Right lobe of liver (tissue), 6 donors: Measurements from ENCODE around the gene THADA. TPM values are rescaled to one million over a fixed set of nuclear protein-coding genes. Genes with fewer than 3 reads are reported as not detected.

Source experiments
- ATAC-seq, 4 donors: fragments of 200-7000 bp; cut with Tn5 transposase; one replicate each; pipeline ENCODE4 v1.9.1; 2020; ENCODE audit warnings: mild to moderate bottlenecking in 4 of 4, moderate library complexity in 4 of 4
- DNase-seq, 3 donors: peaks; one replicate each; pipeline ENCODE4 v3.0.0-alpha.2; 2020
- H3K27ac ChIP-seq, 3 donors: fragments of 200-600 bp; one replicate each; pipeline ENCODE4 v1.8.0; 2022
- H3K27me3 ChIP-seq, 2 donors: fragments of 200-600 bp; one replicate each; pipeline ENCODE4 v1.8.0; 2022
- H3K36me3 ChIP-seq, 4 donors: fragments of 200-600 bp; sonication (generic) in 1 of 4; one replicate each; pipeline versions ENCODE4 v1.5.1 to v1.8.0; 2017 to 2022; ENCODE audit warnings: control low read depth in 1 of 4
- H3K4me1 ChIP-seq, 4 donors: fragments of 200-600 bp; sonication (generic) in 1 of 4; one replicate each; pipeline versions ENCODE4 v1.5.1 to v1.8.0; 2017 to 2022; ENCODE audit warnings: control low read depth in 1 of 4
- H3K4me3 ChIP-seq, 3 donors: fragments of 200-600 bp; one replicate each; pipeline ENCODE4 v1.8.0; 2022
- H3K9me3 ChIP-seq, 4 donors: fragments of 200-600 bp; sonication (generic) in 1 of 4; one replicate each; pipeline versions ENCODE4 v1.5.1 to v1.8.0; 2017 to 2022; ENCODE audit warnings: control low read depth in 1 of 4
- POLR2A ChIP-seq: fragments of 450-650 bp; IDR thresholded peaks from one replicate; pipeline ENCODE4 v1.6.1; 2017; ENCODE audit warnings: antibody characterized with exemption, mild to moderate bottlenecking
- WGBS: methylation state at CpG from one replicate; pipeline ENCODE4 v1.1.6; 2018; ENCODE audit warnings: low coverage, low lambda C conversion rate; ENCODE audit not compliant: insufficient coverage; ENCODE audit errors: missing lambda C conversion rate; 5-methylcytosine and 5-hydroxymethylcytosine counted together
- intact Hi-C, 2 donors: fragments of 100-400 bp; cut with DNase I; formaldehyde crosslinking; loops; one replicate each; pipeline versions ENCODE4 v1.11.2 to v1.14.1; 2022
- total RNA-seq, 6 experiments: library from RNA; depleted of rRNA in 2 of 6; stranded (reverse); fragments of >200 nt in 2 of 6; fragmentation: NEBNext Ultra II Directional in 3 of 6; extraction: Animal tissue kit (Norgen Biotek cat#: 25700) in 3 of 6; gene quantifications; one replicate each; pipeline versions ENCODE4 v1.1.0 to v1.2.4, GENCODE V29; 2016 to 2023
- TF ChIP-seq, protein P1 (sequence below), 4 donors: fragments of 200-600 bp in 3 of 4; fragments of 450-650 bp in 1 of 4; IDR thresholded peaks; one replicate each; pipeline versions ENCODE4 v1.5.1 to v1.8.0; 2016 to 2022; ENCODE audit warnings: antibody characterized with exemption in 4 of 4, mild to moderate bottlenecking in 2 of 4
- donor health status: DM: no; HTN: yes; CAD: no.
- donor health status: DM: no; HTN: no; CAD: no.
- donor health status: DM: no; HTN: no; CAD: no.
- donor health status: DM: no; HTN: yes; CAD: no.
- donor health status: DM: no; HTN: yes; CAD: no.

Gene THADA
- total RNA-seq, 6 experiments from 2014 or later: 12.2 to 21.6 (median 14.0) TPM

DNA sequence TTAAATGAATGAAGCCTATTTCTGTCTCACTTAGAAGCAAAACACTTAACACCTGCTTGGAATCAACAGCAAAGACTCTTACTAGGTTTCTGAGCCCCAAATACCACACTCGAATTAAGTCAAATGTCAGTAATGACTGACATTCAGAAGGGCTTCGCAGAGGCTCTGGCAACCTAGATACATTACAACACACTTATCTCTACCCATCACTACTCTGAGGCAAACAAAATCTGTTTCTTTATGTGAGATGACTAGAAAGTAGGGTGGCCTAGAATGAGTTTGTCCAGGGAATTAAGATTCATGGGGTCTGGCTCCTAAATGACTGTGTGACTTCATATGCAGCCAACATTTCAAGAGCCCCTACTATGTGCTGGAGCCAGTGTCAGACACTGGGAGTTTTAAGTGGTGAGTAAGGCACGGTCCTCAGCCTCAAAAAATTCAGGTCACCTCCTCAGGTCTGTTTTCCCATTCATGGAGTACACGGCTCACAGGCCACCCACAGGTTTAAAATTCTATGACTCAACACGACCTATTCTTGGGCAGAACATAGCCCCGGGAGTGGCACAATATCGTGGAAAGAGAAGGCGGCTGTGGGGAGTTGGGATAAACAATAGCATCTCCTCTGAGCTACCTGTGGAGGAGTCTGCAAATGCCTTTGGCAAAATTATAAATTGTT, 219.2 kb downstream of the THADA start:
- peaks cover 0 to 52% (median 12%) of the 10 kb centered on the region in 4 donors for H3K4me1 ChIP-seq
- no peaks in the 10 kb centered on the region for H3K27me3 ChIP-seq
- no peak for DNase-seq
- peak overlapping the region in 2 of 3 donors; percentile 65 to 69 for H3K27ac ChIP-seq
- intact Hi-C loops: no loop called here
- no peaks in the 10 kb centered on the region for H3K36me3 ChIP-seq
- WGBS: 69% methylated on average over 6 of the region's 8 CpGs
- H3K9me3 ChIP-seq: no peaks in the 10 kb centered on the region
- TF ChIP-seq POLR2A: no peak
- TF ChIP-seq, protein P1, sequence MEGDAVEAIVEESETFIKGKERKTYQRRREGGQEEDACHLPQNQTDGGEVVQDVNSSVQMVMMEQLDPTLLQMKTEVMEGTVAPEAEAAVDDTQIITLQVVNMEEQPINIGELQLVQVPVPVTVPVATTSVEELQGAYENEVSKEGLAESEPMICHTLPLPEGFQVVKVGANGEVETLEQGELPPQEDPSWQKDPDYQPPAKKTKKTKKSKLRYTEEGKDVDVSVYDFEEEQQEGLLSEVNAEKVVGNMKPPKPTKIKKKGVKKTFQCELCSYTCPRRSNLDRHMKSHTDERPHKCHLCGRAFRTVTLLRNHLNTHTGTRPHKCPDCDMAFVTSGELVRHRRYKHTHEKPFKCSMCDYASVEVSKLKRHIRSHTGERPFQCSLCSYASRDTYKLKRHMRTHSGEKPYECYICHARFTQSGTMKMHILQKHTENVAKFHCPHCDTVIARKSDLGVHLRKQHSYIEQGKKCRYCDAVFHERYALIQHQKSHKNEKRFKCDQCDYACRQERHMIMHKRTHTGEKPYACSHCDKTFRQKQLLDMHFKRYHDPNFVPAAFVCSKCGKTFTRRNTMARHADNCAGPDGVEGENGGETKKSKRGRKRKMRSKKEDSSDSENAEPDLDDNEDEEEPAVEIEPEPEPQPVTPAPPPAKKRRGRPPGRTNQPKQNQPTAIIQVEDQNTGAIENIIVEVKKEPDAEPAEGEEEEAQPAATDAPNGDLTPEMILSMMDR (IDR thresholded peaks at IDR 0.05): no peak
- H3K4me3 ChIP-seq: no peak overlapping the region
- ATAC-seq: peak; percentile 66 to 72 (median 68)

DNA sequence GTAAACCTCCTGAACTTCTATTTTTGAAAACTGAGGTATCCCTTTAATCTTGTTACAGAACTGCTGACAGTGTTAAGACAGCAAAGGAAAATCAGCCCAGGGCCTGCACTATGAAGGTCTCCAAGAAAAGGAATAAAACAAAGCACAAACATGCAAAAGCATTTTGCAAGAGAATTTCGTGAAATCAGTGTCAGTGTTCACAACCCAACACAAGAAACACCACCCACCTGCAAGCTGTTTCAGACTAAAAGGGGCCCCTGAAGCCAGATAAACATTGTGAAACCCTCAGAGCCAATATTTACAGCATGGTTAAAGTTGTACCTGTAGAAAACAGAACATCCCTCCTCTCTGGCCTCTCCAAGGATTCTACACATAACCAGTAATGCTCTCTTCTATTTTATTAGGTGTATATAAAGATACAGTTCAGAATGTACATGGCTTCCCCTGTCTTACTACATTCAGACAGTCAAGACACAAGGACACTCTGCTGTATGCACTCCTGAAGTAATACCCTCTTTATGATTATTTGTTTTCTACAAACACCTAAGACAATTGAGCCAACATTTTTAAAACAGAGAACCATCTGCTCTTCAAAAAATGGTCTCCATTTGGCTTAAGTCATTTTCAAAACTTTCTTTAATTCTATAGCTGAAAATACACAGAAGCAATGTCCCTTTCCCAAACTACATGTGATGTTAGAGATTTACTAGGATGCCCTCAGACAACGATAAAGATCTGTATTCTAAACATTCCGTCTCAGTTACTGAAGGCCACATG, 219.9 kb downstream of the THADA start:
- Histone ChIP-seq H3K36me3 (no peaks in the 10 kb centered on the region), H3K27me3 (no peaks in the 10 kb centered on the region), H3K4me1 (peaks cover 0 to 59% (median 15%) of the 10 kb centered on the region in 4 donors), H3K4me3 (no peak overlapping the region), H3K9me3 (no peaks in the 10 kb centered on the region), H3K27ac (peak overlapping the region in 2 of 3 donors; percentile 65 to 69)
- DNase-seq: peak in 1 of 3 donors; percentile 67
- ATAC-seq: peak; percentile 87 to 95 (median 92)
- WGBS: 26% methylated on average over 3 of the region's 3 CpGs
- intact Hi-C loops: no loop called here
- no peak for TF ChIP-seq POLR2A
- TF ChIP-seq, protein P1 (IDR thresholded peaks at IDR 0.05): no peak

- 83% methylated on average over 8 of the region's 8 CpGs for WGBS
- TF ChIP-seq, protein P1 (IDR thresholded peaks at IDR 0.05): no peak
- H3K36me3 ChIP-seq: no peaks in the 10 kb centered on the region
- ATAC-seq (peak in 2 of 4 donors; percentile 34), DNase-seq (peak in 2 of 3 donors; percentile 28 to 52)
- H3K27ac ChIP-seq: peak overlapping the region in 2 of 3 donors; percentile 3 to 41
- intact Hi-C loops: no loop called here
- H3K27me3 ChIP-seq: no peaks in the 10 kb centered on the region
- peaks cover 0 to 75% (median 15%) of the 10 kb centered on the region in 4 donors for H3K4me1 ChIP-seq
- H3K9me3 ChIP-seq: no peaks in the 10 kb centered on the region
- H3K4me3 ChIP-seq: no peak overlapping the region
Observed at GRCh38 chr2:43372416-43373081, 223.3 kb downstream of the THADA start.

- intact Hi-C loops: no loop called here
- Histone ChIP-seq H3K4me1 (peaks cover 0 to 61% (median 10%) of the 10 kb centered on the region in 4 donors), H3K9me3 (no peaks in the 10 kb centered on the region), H3K27me3 (no peaks in the 10 kb centered on the region), H3K4me3 (no peak overlapping the region), H3K36me3 (no peaks in the 10 kb centered on the region), H3K27ac (peak overlapping the region; percentile 56 to 77 (median 70))
- TF ChIP-seq, protein P1 (IDR thresholded peaks at IDR 0.05): no peak
- no peak for TF ChIP-seq POLR2A
- ATAC-seq (peak; percentile 79 to 87 (median 85)), DNase-seq (no peak)
Observed at GRCh38 chr2:43370705-43371104, 225.1 kb downstream of the THADA start.
